ENCODE measurements around the gene CEP72.

The CEP72 gene

GRCh38 chr5:636951-637350 lies 24.8 kb downstream of the CEP72 start:
- DNase-seq (ENCODE audit: low read depth, low spot score): no peak

- no peak for DNase-seq (ENCODE audit: low read depth, low spot score)
Measured at GRCh38 chr5:637581-638450, 25.7 kb downstream of the CEP72 start.

GRCh38 chr5:638501-639252 lies 26.5 kb downstream of the CEP72 start:
- no peak for DNase-seq (ENCODE audit: low read depth, low spot score)

GRCh38 chr5:639253-639530 lies 27.1 kb downstream of the CEP72 start:
- DNase-seq (ENCODE audit: low read depth, low spot score): no peak

GRCh38 chr5:639584-640213 lies 27.6 kb downstream of the CEP72 start:
- no peak for DNase-seq (ENCODE audit: low read depth, low spot score)

- no peak for DNase-seq (ENCODE audit: low read depth, low spot score)
Measured at GRCh38 chr5:640461-641330, 28.6 kb downstream of the CEP72 start.

GRCh38 chr5:641331-641765 lies 29.2 kb downstream of the CEP72 start:
- no peak for DNase-seq (ENCODE audit: low read depth, low spot score)

- DNase-seq (ENCODE audit: low read depth, low spot score): no peak
Measured at GRCh38 chr5:642481-642880, 30.3 kb downstream of the CEP72 start.

- no peak for DNase-seq (ENCODE audit: low read depth, low spot score)
Measured at GRCh38 chr5:643351-643801, 31.2 kb downstream of the CEP72 start.

GRCh38 chr5:643811-644271 lies 31.7 kb downstream of the CEP72 start:
- no peak for DNase-seq (ENCODE audit: low read depth, low spot score)

- no peak for DNase-seq (ENCODE audit: low read depth, low spot score)
Measured at GRCh38 chr5:644509-644908, 32.4 kb downstream of the CEP72 start.

- no peak for DNase-seq (ENCODE audit: low read depth, low spot score)
Measured at GRCh38 chr5:644971-645370, 32.8 kb downstream of the CEP72 start.

GRCh38 chr5:645421-645820 lies 33.3 kb downstream of the CEP72 start:
- no peak for DNase-seq (ENCODE audit: low read depth, low spot score)

GRCh38 chr5:646396-647201 lies 34.5 kb downstream of the CEP72 start:
- DNase-seq (ENCODE audit: low read depth, low spot score): no peak

- DNase-seq (ENCODE audit: low read depth, low spot score): no peak
Measured at GRCh38 chr5:647311-647710, 35.2 kb downstream of the CEP72 start.

GRCh38 chr5:647727-648126 lies 35.6 kb downstream of the CEP72 start:
- DNase-seq (ENCODE audit: low read depth, low spot score): no peak

GRCh38 chr5:651296-652022 lies 39.3 kb downstream of the CEP72 start:
- no peak for DNase-seq (ENCODE audit: low read depth, low spot score)

GRCh38 chr5:652023-652515 lies 39.9 kb downstream of the CEP72 start:
- no peak for DNase-seq (ENCODE audit: low read depth, low spot score)

GRCh38 chr5:652773-653350 lies 40.7 kb downstream of the CEP72 start:
- no peak for DNase-seq (ENCODE audit: low read depth, low spot score)
